ENCODE data around the gene PGM5.

- TF ChIP-seq YY1 (IDR thresholded peaks at IDR 0.05; ENCODE audit: insufficient read depth, insufficient read length) (no peak), SUZ12 (IDR thresholded peaks at IDR 0.05; ENCODE audit: extremely low read depth, insufficient read depth, insufficient read length) (no peak)
These were observed 61.4 kb downstream of the PGM5 start for GRCh38 chr9:68417762-68418161.
